Panc1 (cell line): ENCODE results near the gene XRCC2. TPM values are rescaled to one million over a fixed set of nuclear protein-coding genes. Genes with fewer than 3 reads are reported as not detected.

Experiments
- ATAC-seq: fragments of 200-7000 bp; cut with Tn5 transposase; 2 replicates; pipeline ENCODE4 v1.9.1; 2020; ENCODE audit warnings: mild to moderate bottlenecking, moderate library complexity
- BruUV-seq: library from RNA; stranded (reverse); fragments of 400-500 nt; replicated peaks from 2 replicates; lab custom pipeline; 2021; lab: Mats Ljungman, UMichigan
- CTCF ChIA-PET: fragments of 300-600 bp; sonication (Branson Sonifier 250); formaldehyde crosslinking; loops from one replicate; lab custom pipeline; 2022; ENCODE audit warnings: antibody characterized with exemption; lab: Charles Lee
- POLR2A ChIA-PET: fragments of 300-600 bp; sonication (Branson Sonifier 250); formaldehyde crosslinking; loops from one replicate; lab custom pipeline; 2022; ENCODE audit warnings: antibody characterized with exemption; lab: Charles Lee
- DNase-seq: peaks from one replicate; pipeline ENCODE4 v3.0.0-alpha.2; 2010; ENCODE audit warnings: low read depth, low spot score
- H3K27ac ChIP-seq: 2 replicates; pipeline ENCODE4 v1.5.1; 2011; ENCODE audit warnings: mild to moderate bottlenecking, low read length, inconsistent platforms
- H3K27me3 ChIP-seq: fragments of 200-500 bp; sonication (Bioruptor generic); 2 replicates; pipeline ENCODE4 v1.6.0; 2014; ENCODE audit warnings: low read length, inconsistent platforms; ENCODE audit not compliant: control insufficient read depth, insufficient read depth
- H3K36me3 ChIP-seq: fragments of 200-500 bp; sonication (Bioruptor generic); 2 replicates; pipeline ENCODE4 v1.5.1; 2014; ENCODE audit warnings: inconsistent platforms, mild to moderate bottlenecking, low read length, moderate library complexity; ENCODE audit not compliant: control insufficient read depth, insufficient read depth
- H3K4me1 ChIP-seq: 2 replicates; pipeline ENCODE4 v1.5.1; 2011; ENCODE audit warnings: inconsistent platforms, mild to moderate bottlenecking, low read length, moderate library complexity; ENCODE audit not compliant: control insufficient read depth, insufficient read depth
- H3K4me3 ChIP-seq, 2 experiments: 2 replicates each; pipeline ENCODE4 v1.5.1; 2011 to 2012; ENCODE audit warnings: low read depth in 2 of 2, low read length in 2 of 2, mild to moderate bottlenecking in 2 of 2, inconsistent platforms in 1 of 2, moderate library complexity in 1 of 2
- H3K9me3 ChIP-seq: fragments of 200-500 bp; sonication (Bioruptor generic); 2 replicates; pipeline ENCODE4 v1.5.1; 2014; ENCODE audit warnings: low read depth, mild to moderate bottlenecking, inconsistent platforms, low read length, moderate library complexity; ENCODE audit not compliant: control insufficient read depth, insufficient read depth
- POLR2AphosphoS5 ChIP-seq: IDR thresholded peaks from 2 replicates; pipeline ENCODE4 v1.6.1; 2012; ENCODE audit warnings: mild to moderate bottlenecking, low read depth, low read length, moderate library complexity
- SIN3A ChIP-seq: IDR thresholded peaks from 2 replicates; pipeline ENCODE4 v1.6.1; 2012; ENCODE audit warnings: low read depth, mild to moderate bottlenecking, low read length, moderate library complexity, borderline replicate concordance; ENCODE audit not compliant: insufficient read depth
- TCF7L2 ChIP-seq: IDR thresholded peaks from 2 replicates; pipeline ENCODE4 v1.6.1; 2011; ENCODE audit warnings: mild to moderate bottlenecking, low read depth, low read length, inconsistent platforms
- in situ Hi-C: cut with HindIII; loops from 2 replicates; pipeline ENCODE4 v1.10.0; 2016; ENCODE audit warnings: low sequenced_read_pairs, low pct_unique_long_range_greater_than_20kb
- intact Hi-C: fragments of 100-400 bp; cut with micrococcal nuclease; formaldehyde crosslinking; loops from one replicate; pipeline ENCODE4 v1.10.0; 2022; ENCODE audit not compliant: unreplicated experiment
- total RNA-seq: library from RNA; stranded (reverse); gene quantifications from one replicate; pipeline ENCODE4 v1.2.1, GENCODE V29; 2021; ENCODE audit not compliant: unreplicated experiment
- TF ChIP-seq, protein P1 (sequence below), 2 experiments: IDR thresholded peaks; 2 replicates each; pipeline ENCODE4 v1.6.1; 2011 to 2012; ENCODE audit warnings: low read depth in 2 of 2, control low read depth in 1 of 2, low read length in 1 of 2, mild to moderate bottlenecking in 1 of 2, moderate library complexity in 1 of 2; ENCODE audit not compliant: insufficient read depth in 1 of 2
- TF ChIP-seq, protein P2 (sequence below): fragments of 450-650 bp; IDR thresholded peaks from 2 replicates; pipeline ENCODE4 v1.5.1; 2017; ENCODE audit warnings: mild to moderate bottlenecking

Gene XRCC2
- total RNA-seq, 1 experiment from 2014 or later: 10.3 TPM

DNA sequence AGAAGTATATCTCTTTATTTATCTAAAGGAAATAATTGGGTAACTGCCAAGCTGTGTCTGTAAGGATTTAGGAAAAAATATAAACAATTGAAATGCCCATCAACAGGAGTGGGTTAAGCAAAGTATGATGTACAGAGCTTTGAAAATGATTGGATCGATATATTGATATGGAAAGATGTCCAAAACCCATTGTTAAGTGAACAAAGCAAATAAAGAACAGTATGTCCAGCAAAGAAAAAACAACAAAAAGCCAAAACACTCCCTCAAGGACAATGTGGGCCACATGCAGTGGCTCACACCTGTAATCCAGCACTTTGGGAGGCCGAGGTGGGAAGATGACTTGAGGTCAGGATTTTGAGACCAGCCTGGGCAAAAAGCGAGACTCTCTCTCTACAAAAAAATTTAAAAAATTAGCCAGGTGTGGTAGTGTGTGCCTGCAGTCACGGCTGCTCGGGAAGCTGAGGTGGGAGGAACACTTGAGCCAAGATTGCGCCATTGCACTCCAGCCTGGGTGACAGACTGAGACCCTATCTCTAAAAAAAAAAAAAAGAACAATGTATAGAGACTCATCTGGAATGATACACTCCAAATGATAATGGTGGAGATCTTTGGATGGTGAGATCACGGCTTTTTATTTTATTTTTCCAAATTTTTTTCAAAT lies 37.9 kb downstream of the XRCC2 start:
- Histone ChIP-seq H3K9me3 (no peaks in the 10 kb centered on the region), H3K27ac (no peak overlapping the region), H3K4me3 (no peak overlapping the region), H3K4me1 (no peaks in the 10 kb centered on the region), H3K27me3 (no peaks in the 10 kb centered on the region), H3K36me3 (no peaks in the 10 kb centered on the region)
- no peak for ATAC-seq
- intact Hi-C loops (no loop called here), in situ Hi-C loops (no loop called here)
- TF ChIP-seq, protein P1, sequence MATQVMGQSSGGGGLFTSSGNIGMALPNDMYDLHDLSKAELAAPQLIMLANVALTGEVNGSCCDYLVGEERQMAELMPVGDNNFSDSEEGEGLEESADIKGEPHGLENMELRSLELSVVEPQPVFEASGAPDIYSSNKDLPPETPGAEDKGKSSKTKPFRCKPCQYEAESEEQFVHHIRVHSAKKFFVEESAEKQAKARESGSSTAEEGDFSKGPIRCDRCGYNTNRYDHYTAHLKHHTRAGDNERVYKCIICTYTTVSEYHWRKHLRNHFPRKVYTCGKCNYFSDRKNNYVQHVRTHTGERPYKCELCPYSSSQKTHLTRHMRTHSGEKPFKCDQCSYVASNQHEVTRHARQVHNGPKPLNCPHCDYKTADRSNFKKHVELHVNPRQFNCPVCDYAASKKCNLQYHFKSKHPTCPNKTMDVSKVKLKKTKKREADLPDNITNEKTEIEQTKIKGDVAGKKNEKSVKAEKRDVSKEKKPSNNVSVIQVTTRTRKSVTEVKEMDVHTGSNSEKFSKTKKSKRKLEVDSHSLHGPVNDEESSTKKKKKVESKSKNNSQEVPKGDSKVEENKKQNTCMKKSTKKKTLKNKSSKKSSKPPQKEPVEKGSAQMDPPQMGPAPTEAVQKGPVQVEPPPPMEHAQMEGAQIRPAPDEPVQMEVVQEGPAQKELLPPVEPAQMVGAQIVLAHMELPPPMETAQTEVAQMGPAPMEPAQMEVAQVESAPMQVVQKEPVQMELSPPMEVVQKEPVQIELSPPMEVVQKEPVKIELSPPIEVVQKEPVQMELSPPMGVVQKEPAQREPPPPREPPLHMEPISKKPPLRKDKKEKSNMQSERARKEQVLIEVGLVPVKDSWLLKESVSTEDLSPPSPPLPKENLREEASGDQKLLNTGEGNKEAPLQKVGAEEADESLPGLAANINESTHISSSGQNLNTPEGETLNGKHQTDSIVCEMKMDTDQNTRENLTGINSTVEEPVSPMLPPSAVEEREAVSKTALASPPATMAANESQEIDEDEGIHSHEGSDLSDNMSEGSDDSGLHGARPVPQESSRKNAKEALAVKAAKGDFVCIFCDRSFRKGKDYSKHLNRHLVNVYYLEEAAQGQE (IDR thresholded peaks at IDR 0.05; ENCODE audit: insufficient read depth in 1 of 2, low read depth in 2 of 2, low read length in 1 of 2): no peak
- TF ChIP-seq POLR2AphosphoS5 (no peak), TCF7L2 (no peak), SIN3A (no peak)
- TF ChIP-seq, protein P2, sequence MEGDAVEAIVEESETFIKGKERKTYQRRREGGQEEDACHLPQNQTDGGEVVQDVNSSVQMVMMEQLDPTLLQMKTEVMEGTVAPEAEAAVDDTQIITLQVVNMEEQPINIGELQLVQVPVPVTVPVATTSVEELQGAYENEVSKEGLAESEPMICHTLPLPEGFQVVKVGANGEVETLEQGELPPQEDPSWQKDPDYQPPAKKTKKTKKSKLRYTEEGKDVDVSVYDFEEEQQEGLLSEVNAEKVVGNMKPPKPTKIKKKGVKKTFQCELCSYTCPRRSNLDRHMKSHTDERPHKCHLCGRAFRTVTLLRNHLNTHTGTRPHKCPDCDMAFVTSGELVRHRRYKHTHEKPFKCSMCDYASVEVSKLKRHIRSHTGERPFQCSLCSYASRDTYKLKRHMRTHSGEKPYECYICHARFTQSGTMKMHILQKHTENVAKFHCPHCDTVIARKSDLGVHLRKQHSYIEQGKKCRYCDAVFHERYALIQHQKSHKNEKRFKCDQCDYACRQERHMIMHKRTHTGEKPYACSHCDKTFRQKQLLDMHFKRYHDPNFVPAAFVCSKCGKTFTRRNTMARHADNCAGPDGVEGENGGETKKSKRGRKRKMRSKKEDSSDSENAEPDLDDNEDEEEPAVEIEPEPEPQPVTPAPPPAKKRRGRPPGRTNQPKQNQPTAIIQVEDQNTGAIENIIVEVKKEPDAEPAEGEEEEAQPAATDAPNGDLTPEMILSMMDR: no peak
- BruUV-seq: no TSS peak
- CTCF ChIA-PET: no interaction called here
- POLR2A ChIA-PET: no interaction called here
- DNase-seq: no peak

DNA sequence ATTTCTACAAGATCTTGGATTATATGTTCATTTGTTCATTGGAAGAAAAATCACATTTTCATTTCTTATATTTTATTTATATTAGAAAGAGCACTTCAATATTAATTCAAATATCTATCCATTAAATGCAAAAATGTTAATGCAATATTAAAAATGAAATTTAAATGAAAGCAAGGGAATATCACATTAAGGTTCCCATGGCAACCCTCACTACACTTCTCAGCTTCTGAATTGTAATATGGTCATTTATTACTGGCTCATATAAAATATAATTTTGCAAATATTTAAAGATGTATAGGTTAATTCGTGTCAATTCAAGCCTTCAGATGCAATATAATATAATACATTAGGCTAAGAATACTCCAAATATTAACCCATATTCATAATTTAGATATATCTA lies 38.8 kb downstream of the XRCC2 start:
- intact Hi-C loops: no loop called here
- Histone ChIP-seq H3K9me3 (no peaks in the 10 kb centered on the region), H3K4me3 (no peak overlapping the region), H3K4me1 (no peaks in the 10 kb centered on the region), H3K27me3 (no peaks in the 10 kb centered on the region), H3K36me3 (no peaks in the 10 kb centered on the region), H3K27ac (no peak overlapping the region)
- in situ Hi-C loops: no loop called here
- no TSS peak for BruUV-seq
- no peak for DNase-seq
- CTCF ChIA-PET: no interaction called here
- TF ChIP-seq, protein P2: no peak
- POLR2A ChIA-PET: interaction anchor here (0.6 kb wide), 1 partner anchor 18 kb away, joined by 7 read pairs; no protein-coding TSS in a partner anchor
- no peak for ATAC-seq
